Keratinocyte (primary cell): ENCODE measurements around the gene ARL15. TPM values are rescaled to one million over a fixed set of nuclear protein-coding genes. Genes with fewer than 3 reads are reported as not detected.

Experiments used
- DNase-seq: peaks from one replicate; pipeline ENCODE4 v3.0.0-alpha.2; 2011; ENCODE audit warnings: low read depth, missing footprints, low spot score
- FAIRE-seq: peaks from 2 replicates; lab custom pipeline; 2011; peaks lifted over from hg19 to GRCh38; lab: Jason Lieb, UNC
- H2AFZ ChIP-seq: 2 replicates; pipeline ENCODE4 v1.6.0; 2012; ENCODE audit warnings: low read length, control low read depth, inconsistent platforms; ENCODE audit not compliant: control insufficient read depth
- H3K27ac ChIP-seq: 2 replicates; pipeline ENCODE4 v1.5.1; 2011; ENCODE audit warnings: low read length; ENCODE audit not compliant: control insufficient read depth, insufficient read depth
- H3K27me3 ChIP-seq: 3 replicates; pipeline ENCODE4 v1.6.0; 2011; ENCODE audit warnings: low read length; ENCODE audit not compliant: control insufficient read depth, insufficient read depth; ENCODE audit errors: extremely low read depth
- H3K36me3 ChIP-seq, 2 experiments: 2 replicates in 1 of 2; 3 replicates in 1 of 2; pipeline ENCODE4 v1.5.1; 2011; ENCODE audit warnings: low read length in 2 of 2, mild to moderate bottlenecking in 1 of 2; ENCODE audit not compliant: control insufficient read depth in 2 of 2, insufficient read depth in 2 of 2; ENCODE audit errors: extremely low read depth in 1 of 2
- H3K4me1 ChIP-seq: 3 replicates; pipeline ENCODE4 v1.5.1; 2011; ENCODE audit warnings: low read length; ENCODE audit not compliant: control insufficient read depth, insufficient read depth; ENCODE audit errors: extremely low read depth
- H3K4me2 ChIP-seq: 3 replicates; pipeline ENCODE4 v1.6.0; 2011; ENCODE audit warnings: low read depth, low read length; ENCODE audit not compliant: control insufficient read depth, insufficient read depth; ENCODE audit errors: extremely low read depth
- H3K4me3 ChIP-seq, 3 experiments: fragments of 200-600 bp in 1 of 3; sonication (generic) in 1 of 3; 2 replicates in 2 of 3; 3 replicates in 1 of 3; pipeline ENCODE4 v1.5.1; 2011 to 2016; ENCODE audit warnings: low read length in 3 of 3, mild to moderate bottlenecking in 3 of 3, control low read depth in 2 of 3, inconsistent platforms in 1 of 3, low read depth in 1 of 3, mixed read lengths in 1 of 3, mixed run types in 1 of 3, moderate library complexity in 1 of 3; ENCODE audit not compliant: control insufficient read depth in 2 of 3, insufficient read depth in 2 of 3; ENCODE audit errors: extremely low read depth in 1 of 3
- H3K79me2 ChIP-seq: 2 replicates; pipeline ENCODE4 v1.6.0; 2012; ENCODE audit warnings: low read length; ENCODE audit not compliant: control insufficient read depth, insufficient read depth
- H3K9ac ChIP-seq: 3 replicates; pipeline ENCODE4 v1.6.0; 2011; ENCODE audit warnings: low read length; ENCODE audit not compliant: control insufficient read depth, insufficient read depth; ENCODE audit errors: extremely low read depth
- H3K9me1 ChIP-seq: 3 replicates; pipeline ENCODE4 v1.6.0; 2011; ENCODE audit warnings: low read length; ENCODE audit not compliant: control insufficient read depth, insufficient read depth; ENCODE audit errors: extremely low read depth
- H3K9me3 ChIP-seq: 2 replicates; pipeline ENCODE4 v1.5.1; 2012; ENCODE audit warnings: low read depth, low read length; ENCODE audit not compliant: control insufficient read depth
- H4K20me1 ChIP-seq: 3 replicates; pipeline ENCODE4 v1.6.0; 2011; ENCODE audit warnings: low read length; ENCODE audit not compliant: control insufficient read depth, insufficient read depth; ENCODE audit errors: extremely low read depth
- EZH2 ChIP-seq: IDR thresholded peaks from one replicate; pipeline ENCODE4 v1.6.1; 2012; ENCODE audit warnings: inconsistent platforms, mild to moderate bottlenecking, low read length, moderate library complexity
- dilution Hi-C: fragments of 300-500 bp; cut with MboI; formaldehyde crosslinking; loops from one replicate; pipeline ENCODE4 v1.7.0; 2020; ENCODE audit warnings: low sequenced_read_pairs; ENCODE audit not compliant: extremely low pct_ligation_motif_present
- polyA plus RNA-seq, 5 experiments: library from polyadenylated mRNA; depleted of rRNA in 3 of 5; stranded (reverse) in 3 of 5; stranded (forward) in 1 of 5; unstranded in 1 of 5; fragments of >200 nt; gene quantifications; 1 replicate in 1 of 5; 2 replicates in 3 of 5; 3 replicates in 1 of 5; pipeline versions ENCODE4 v1.2.1 to v1.2.3, GENCODE V29; 2011 to 2012; ENCODE audit warnings: missing spikeins in 2 of 5, low read depth in 1 of 5, low replicate concordance in 1 of 5
- TF ChIP-seq, protein P1 (sequence below), 3 experiments: IDR thresholded peaks in 1 of 3; conservative IDR thresholded peaks in 1 of 3; optimal IDR thresholded peaks in 1 of 3; 2 replicates in 2 of 3; 3 replicates in 1 of 3; pipeline versions ENCODE3 to v1.5.1; 2011; ENCODE audit warnings: low read length in 3 of 3, mild to moderate bottlenecking in 3 of 3, moderate library complexity in 2 of 3, control low read depth in 1 of 3, inconsistent platforms in 1 of 3; ENCODE audit not compliant: insufficient read depth in 2 of 3; ENCODE audit errors: extremely low read depth in 1 of 3

ARL15 gene
- polyA plus RNA-seq, 1 donor (not counting 4 experiments of a cell fraction or from before 2014, with no cell fraction given), result 19.7 TPM

DNA sequence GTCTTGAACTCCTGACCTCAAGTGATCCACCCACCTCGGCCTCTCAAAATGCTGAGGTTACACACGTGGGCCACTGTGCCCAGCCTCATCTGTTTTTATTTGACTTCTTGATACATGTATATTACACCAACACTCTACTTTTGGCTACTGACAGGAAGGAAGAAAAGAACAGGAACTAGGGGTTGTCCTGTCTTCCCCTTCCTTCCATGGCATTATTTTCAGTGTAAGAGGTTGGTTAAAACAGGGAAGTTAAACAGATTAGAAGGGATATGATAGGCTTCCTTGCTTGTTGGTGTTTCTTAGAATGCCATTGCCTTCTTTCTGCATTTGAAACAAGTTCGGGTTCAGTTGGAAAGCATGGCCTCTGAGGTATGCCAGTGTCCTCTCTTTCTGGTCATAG lies 437.1 kb downstream of the ARL15 start:
- dilution Hi-C loops, result no loop called here
- FAIRE-seq, result no peak
- no peaks in the 10 kb centered on the region for H3K9me1 ChIP-seq

DNA sequence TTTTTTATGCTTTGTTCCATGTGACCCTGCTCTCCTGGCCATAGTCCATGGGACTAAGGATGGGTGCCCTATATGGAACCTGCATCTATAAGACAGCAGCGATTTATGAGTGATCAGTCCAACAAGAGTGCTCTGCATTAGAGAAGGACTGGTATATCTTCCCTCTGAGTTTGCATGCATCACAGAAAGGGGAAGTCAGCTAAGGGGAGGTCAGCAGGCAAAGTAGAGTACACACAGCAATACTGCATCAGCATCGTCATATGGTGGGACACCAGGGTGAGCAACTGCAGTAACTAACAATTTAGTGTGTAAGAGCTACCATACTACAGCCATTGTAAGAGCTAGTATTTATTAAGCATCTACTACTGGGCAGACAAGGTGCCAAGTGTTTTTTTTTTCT lies 438.6 kb downstream of the ARL15 start:
- no peak overlapping the region for H3K4me3 ChIP-seq
- H3K4me1 ChIP-seq, result no peaks in the 10 kb centered on the region
- H3K27ac ChIP-seq, result no peak overlapping the region
- no peaks in the 10 kb centered on the region for H3K27me3 ChIP-seq
- H3K4me2 ChIP-seq, result no peak overlapping the region
- H2AFZ ChIP-seq, result no peak overlapping the region
- TF ChIP-seq, protein P1, sequence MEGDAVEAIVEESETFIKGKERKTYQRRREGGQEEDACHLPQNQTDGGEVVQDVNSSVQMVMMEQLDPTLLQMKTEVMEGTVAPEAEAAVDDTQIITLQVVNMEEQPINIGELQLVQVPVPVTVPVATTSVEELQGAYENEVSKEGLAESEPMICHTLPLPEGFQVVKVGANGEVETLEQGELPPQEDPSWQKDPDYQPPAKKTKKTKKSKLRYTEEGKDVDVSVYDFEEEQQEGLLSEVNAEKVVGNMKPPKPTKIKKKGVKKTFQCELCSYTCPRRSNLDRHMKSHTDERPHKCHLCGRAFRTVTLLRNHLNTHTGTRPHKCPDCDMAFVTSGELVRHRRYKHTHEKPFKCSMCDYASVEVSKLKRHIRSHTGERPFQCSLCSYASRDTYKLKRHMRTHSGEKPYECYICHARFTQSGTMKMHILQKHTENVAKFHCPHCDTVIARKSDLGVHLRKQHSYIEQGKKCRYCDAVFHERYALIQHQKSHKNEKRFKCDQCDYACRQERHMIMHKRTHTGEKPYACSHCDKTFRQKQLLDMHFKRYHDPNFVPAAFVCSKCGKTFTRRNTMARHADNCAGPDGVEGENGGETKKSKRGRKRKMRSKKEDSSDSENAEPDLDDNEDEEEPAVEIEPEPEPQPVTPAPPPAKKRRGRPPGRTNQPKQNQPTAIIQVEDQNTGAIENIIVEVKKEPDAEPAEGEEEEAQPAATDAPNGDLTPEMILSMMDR (optimal IDR thresholded peaks at IDR 0.05 in 1 of 3, IDR thresholded peaks at IDR 0.05 in 1 of 3, conservative IDR thresholded peaks at IDR 0.05 in 1 of 3; ENCODE audit: extremely low read depth in 1 of 3, insufficient read depth in 2 of 3, low read length in 3 of 3), result no peak
- no peak for TF ChIP-seq EZH2
- no peaks in the 10 kb centered on the region for H3K36me3 ChIP-seq
- FAIRE-seq, result no peak
- no peaks in the 10 kb centered on the region for H3K9me3 ChIP-seq
- H3K79me2 ChIP-seq, result no peaks in the 10 kb centered on the region
- dilution Hi-C loops, result no loop called here
- no peak for DNase-seq
- H3K9ac ChIP-seq, result no peak overlapping the region
- no peaks in the 10 kb centered on the region for H4K20me1 ChIP-seq
- H3K9me1 ChIP-seq, result no peaks in the 10 kb centered on the region

More for the DNA sequence above, 437.1 kb downstream of the ARL15 start:
- no peak for DNase-seq
- H3K9me3 ChIP-seq, result no peaks in the 10 kb centered on the region
- no peak overlapping the region for H3K9ac ChIP-seq
- no peaks in the 10 kb centered on the region for H3K36me3 ChIP-seq
- no peaks in the 10 kb centered on the region for H3K79me2 ChIP-seq
- H4K20me1 ChIP-seq, result no peaks in the 10 kb centered on the region
- H3K27me3 ChIP-seq, result no peaks in the 10 kb centered on the region
- H3K4me3 ChIP-seq, result no peak overlapping the region
- H3K27ac ChIP-seq, result no peak overlapping the region
- H2AFZ ChIP-seq, result no peak overlapping the region
- no peaks in the 10 kb centered on the region for H3K4me1 ChIP-seq
- no peak for TF ChIP-seq EZH2
- TF ChIP-seq, protein P1 (optimal IDR thresholded peaks at IDR 0.05 in 1 of 3, IDR thresholded peaks at IDR 0.05 in 1 of 3, conservative IDR thresholded peaks at IDR 0.05 in 1 of 3; ENCODE audit: extremely low read depth in 1 of 3, insufficient read depth in 2 of 3, low read length in 3 of 3), result no peak
- H3K4me2 ChIP-seq, result no peak overlapping the region
